GM23338 (cell line): ENCODE data around the gene OSBPL3. TPM values are rescaled to one million over a fixed set of nuclear protein-coding genes. Genes with fewer than 3 reads are reported as not detected.

Experiments used
- ATAC-seq: fragments of 200-7000 bp; cut with Tn5 transposase; 3 replicates; pipeline ENCODE4 v1.9.1; 2020
- DNase-seq: peaks from one replicate; pipeline ENCODE4 v3.0.0-alpha.2; 2015; ENCODE audit warnings: low spot score
- H2AFZ ChIP-seq: fragments of 200-600 bp; sonication (generic); 2 replicates; pipeline ENCODE4 v1.8.0; 2016; ENCODE audit warnings: antibody characterized with exemption, mild to moderate bottlenecking, moderate library complexity
- H3F3A ChIP-seq: fragments of 200-600 bp; sonication (generic); replicated peaks from 2 replicates; pipeline ENCODE4 v1.8.0; 2017; ENCODE audit warnings: antibody characterized with exemption, mixed run types, low read depth
- H3K27ac ChIP-seq: fragments of 200-600 bp; sonication (generic); 2 replicates; pipeline ENCODE4 v1.6.1; 2016; ENCODE audit warnings: low read depth
- H3K27me3 ChIP-seq: fragments of 200-600 bp; sonication (generic); 2 replicates; pipeline ENCODE4 v1.8.0; 2016; ENCODE audit warnings: mild to moderate bottlenecking, mixed run types, moderate library complexity; ENCODE audit not compliant: insufficient read depth
- H3K36me3 ChIP-seq: fragments of 200-600 bp; sonication (generic); 2 replicates; pipeline ENCODE4 v1.8.0; 2016; ENCODE audit warnings: mild to moderate bottlenecking; ENCODE audit not compliant: insufficient read depth
- H3K4me1 ChIP-seq: fragments of 200-600 bp; sonication (generic); 2 replicates; pipeline ENCODE4 v1.8.0; 2016; ENCODE audit warnings: mild to moderate bottlenecking, moderate library complexity; ENCODE audit not compliant: insufficient read depth
- H3K4me2 ChIP-seq: fragments of 200-600 bp; sonication (generic); 2 replicates; pipeline ENCODE4 v1.7.1; 2017; ENCODE audit warnings: mixed run types
- H3K4me3 ChIP-seq: fragments of 200-600 bp; sonication (generic); 2 replicates; pipeline ENCODE4 v1.6.1; 2016; ENCODE audit warnings: mixed run types
- H3K79me2 ChIP-seq: fragments of 200-600 bp; sonication (generic); replicated peaks from 2 replicates; pipeline ENCODE4 v1.8.0; 2017; ENCODE audit warnings: mild to moderate bottlenecking; ENCODE audit not compliant: insufficient read depth
- H3K9me2 ChIP-seq: fragments of 200-600 bp; sonication (generic); 2 replicates; pipeline ENCODE4 v1.8.0; 2017; ENCODE audit not compliant: insufficient read depth
- H4K20me1 ChIP-seq: fragments of 200-600 bp; sonication (generic); replicated peaks from 2 replicates; pipeline ENCODE4 v1.8.0; 2017; ENCODE audit warnings: mild to moderate bottlenecking; ENCODE audit not compliant: insufficient read depth
- H3K27ac Mint-ChIP-seq: 2 replicates; pipeline ENCODE4 v1.8.0; 2020; ENCODE audit warnings: inconsistent platforms, mild to moderate bottlenecking, moderate library complexity, mixed read lengths
- H3K27me3 Mint-ChIP-seq: 3 replicates; pipeline ENCODE4 v1.8.0; 2022; ENCODE audit warnings: low read depth, mild to moderate bottlenecking, moderate library complexity, mixed read lengths, inconsistent platforms; ENCODE audit not compliant: insufficient read depth, poor library complexity
- H3K36me3 Mint-ChIP-seq: 3 replicates; pipeline ENCODE4 v1.8.0; 2021; ENCODE audit warnings: low read depth, mild to moderate bottlenecking, inconsistent platforms, moderate library complexity, mixed read lengths
- H3K4me1 Mint-ChIP-seq: 3 replicates; pipeline ENCODE4 v1.8.0; 2020; ENCODE audit warnings: mild to moderate bottlenecking, inconsistent platforms, mixed read lengths
- H3K4me3 Mint-ChIP-seq: 3 replicates; pipeline ENCODE4 v1.8.0; 2021; ENCODE audit warnings: moderate library complexity, mild to moderate bottlenecking, inconsistent platforms, mixed read lengths
- H3K9me3 Mint-ChIP-seq: 3 replicates; pipeline ENCODE4 v1.8.0; 2020; ENCODE audit warnings: moderate library complexity, mild to moderate bottlenecking, inconsistent platforms, mixed read lengths
- CREB1 ChIP-seq: fragments of 250-450 bp; sonication (Bioruptor Pico); IDR thresholded peaks from 2 replicates; pipeline ENCODE4 v1.5.0; 2020; ENCODE audit warnings: low read depth, mild to moderate bottlenecking, moderate library complexity
- CTCF ChIP-seq, 2 experiments: fragments of 200-600 bp in 1 of 2; sonication (generic) in 1 of 2; conservative IDR thresholded peaks; 2 replicates each; pipeline versions ENCODE4 v1.5.1 to v1.6.1; 2016 to 2017; ENCODE audit warnings: antibody characterized with exemption in 2 of 2, low read depth in 2 of 2, mild to moderate bottlenecking in 2 of 2, moderate library complexity in 1 of 2
- ETS1 ChIP-seq: IDR thresholded peaks from 2 replicates; pipeline ENCODE4 v1.6.1; 2016; ENCODE audit warnings: antibody characterized with exemption
- EZH2 ChIP-seq: fragments of 200-600 bp; sonication (generic); IDR thresholded peaks from one replicate; pipeline ENCODE4 v1.8.0; 2017; ENCODE audit warnings: antibody characterized with exemption, mild to moderate bottlenecking, low read depth; ENCODE audit not compliant: unreplicated experiment
- EZH2phosphoT487 ChIP-seq: fragments of 200-600 bp; sonication (generic); IDR thresholded peaks from one replicate; pipeline ENCODE4 v1.8.1; 2018; ENCODE audit warnings: antibody characterized with exemption; ENCODE audit not compliant: unreplicated experiment
- JUNB ChIP-seq: IDR thresholded peaks from one replicate; pipeline ENCODE4 v1.6.1; 2016; ENCODE audit warnings: antibody characterized with exemption; ENCODE audit not compliant: unreplicated experiment
- NANOG ChIP-seq: IDR thresholded peaks from 2 replicates; pipeline ENCODE4 v1.6.1; 2016; ENCODE audit warnings: antibody characterized with exemption, borderline replicate concordance
- POLR2AphosphoS5 ChIP-seq: IDR thresholded peaks from 2 replicates; pipeline ENCODE4 v1.6.1; 2016; ENCODE audit warnings: antibody characterized with exemption, low read depth
- REST ChIP-seq: IDR thresholded peaks from one replicate; pipeline ENCODE4 v1.6.1; 2018; ENCODE audit warnings: antibody characterized with exemption; ENCODE audit not compliant: unreplicated experiment
- STAT1 ChIP-seq: IDR thresholded peaks from one replicate; pipeline ENCODE4 v1.6.1; 2016; ENCODE audit warnings: antibody characterized with exemption; ENCODE audit not compliant: unreplicated experiment
- ZNF114 ChIP-seq: fragments of 250-450 bp; sonication (Bioruptor Pico); IDR thresholded peaks from 2 replicates; pipeline ENCODE4 v1.5.0; 2020; ENCODE audit warnings: mild to moderate bottlenecking, moderate library complexity
- ZNF331 ChIP-seq: fragments of 250-450 bp; sonication (Bioruptor Pico); IDR thresholded peaks from 2 replicates; pipeline ENCODE4 v1.5.0; 2020; ENCODE audit warnings: low read depth, mild to moderate bottlenecking, moderate library complexity
- ZNF462 ChIP-seq: fragments of 250-450 bp; sonication (Bioruptor Pico); IDR thresholded peaks from 2 replicates; pipeline ENCODE4 v1.5.0; 2020; ENCODE audit warnings: mild to moderate bottlenecking, moderate library complexity
- polyA plus RNA-seq: library from polyadenylated mRNA; unstranded; fragments of >200 nt; fragmentation: Nextera tagmentation; extraction: Ambion mirVana; gene quantifications from 2 replicates; pipeline ENCODE4 v1.2.1, GENCODE V29; 2016
- total RNA-seq: library from RNA; depleted of rRNA; stranded (reverse); fragments of >200 nt; shearing (Covaris generic); gene quantifications from 2 replicates; pipeline ENCODE4 v1.2.3, GENCODE V29; 2014

Gene OSBPL3
- total and polyA plus RNA-seq, 2 experiments from 2014 or later = 7.2 to 15.7 TPM

GRCh38 chr7:24888653-24889052 lies 91.3 kb downstream of the OSBPL3 start:
- no peaks in the 10 kb centered on the region for H3K79me2 ChIP-seq
- H3K4me3 ChIP-seq = no peak overlapping the region
- no peaks in the 10 kb centered on the region for H3K36me3 ChIP-seq
- no peaks in the 10 kb centered on the region for H3F3A ChIP-seq
- H3K27ac Mint-ChIP-seq = no peak overlapping the region
- H3K9me3 Mint-ChIP-seq = no peaks in the 10 kb centered on the region
- no peak overlapping the region for H2AFZ ChIP-seq
- H3K4me1 Mint-ChIP-seq = peaks cover 25% of the 10 kb centered on the region
- H3K36me3 Mint-ChIP-seq = no peaks in the 10 kb centered on the region
- no peak overlapping the region for H3K4me3 Mint-ChIP-seq
- H4K20me1 ChIP-seq = no peaks in the 10 kb centered on the region
- no peak overlapping the region for H3K4me2 ChIP-seq
- no peaks in the 10 kb centered on the region for H3K27me3 ChIP-seq
- H3K27ac ChIP-seq = no peak overlapping the region
- DNase-seq (no peak), ATAC-seq (no peak)
- peaks cover 5% of the 10 kb centered on the region for H3K27me3 Mint-ChIP-seq
- H3K4me1 ChIP-seq = peaks cover 26% of the 10 kb centered on the region
- no peaks in the 10 kb centered on the region for H3K9me2 ChIP-seq
- TF ChIP-seq JUNB (no peak), ZNF462 (no peak), ETS1 (no peak), EZH2 (no peak), ZNF114 (no peak), POLR2AphosphoS5 (no peak), REST (no peak), NANOG (no peak), CREB1 (CRISPR knock-in tag) (no peak), CTCF (conservative IDR thresholded peaks at IDR 0.05; ENCODE audit: low read depth in 2 of 2) (no peak), STAT1 (no peak), ZNF331 (CRISPR knock-in tag) (no peak), EZH2phosphoT487 (no peak)
